Non-pigmented ciliary epithelial cell (primary cell): ENCODE results near the gene MTA3.

Source experiments
- DNase-seq: peaks from one replicate; pipeline ENCODE4 v3.0.0-alpha.2; 2010; ENCODE audit warnings: low read depth

Gene MTA3

DNA sequence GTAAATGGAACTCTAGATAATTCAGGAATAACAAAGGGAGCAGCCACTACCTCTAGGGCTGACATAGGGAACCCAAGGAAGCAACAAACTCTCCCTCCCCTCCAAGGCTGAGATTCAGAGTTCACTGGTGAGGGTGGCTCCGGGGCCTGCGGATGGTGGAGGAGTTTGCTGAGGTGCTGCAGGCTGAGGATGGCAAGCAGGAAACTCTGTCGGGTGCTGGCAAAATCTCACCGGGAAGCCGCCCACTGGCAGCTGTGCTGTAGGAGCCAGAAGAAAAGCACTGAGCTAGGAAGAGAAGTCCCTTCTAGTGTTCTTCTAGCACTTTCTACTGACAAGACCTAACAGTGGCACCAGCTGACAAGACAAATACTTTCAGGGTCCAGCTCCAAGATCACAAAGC lies 236.5 kb downstream of the MTA3 start:
- DNase-seq: no peak
